PC-3 (cell line): ENCODE data around the gene CABP7. TPM values are rescaled to one million over a fixed set of nuclear protein-coding genes. Genes with fewer than 3 reads are reported as not detected.
A peak's percentile ranks its signal among the peaks of the same experiment; 100 is the strongest.

ENCODE experiments used
- ATAC-seq: fragments of 200-7000 bp; cut with Tn5 transposase; 2 replicates; pipeline ENCODE4 v1.9.1; 2020; ENCODE audit warnings: mild to moderate bottlenecking, moderate library complexity
- BruUV-seq: library from RNA; stranded (reverse); fragments of 400-500 nt; replicated peaks from 2 replicates; lab custom pipeline; 2021; lab: Mats Ljungman, UMichigan
- CTCF ChIA-PET: fragments of 300-600 bp; sonication (Branson Sonifier 250); formaldehyde crosslinking; loops from one replicate; lab custom pipeline; 2022; ENCODE audit warnings: antibody characterized with exemption; lab: Charles Lee
- POLR2A ChIA-PET: fragments of 300-600 bp; sonication (Branson Sonifier 250); formaldehyde crosslinking; loops from one replicate; lab custom pipeline; 2022; ENCODE audit warnings: antibody characterized with exemption; ENCODE audit not compliant: unreplicated experiment; lab: Charles Lee
- DNase-seq: peaks from one replicate; pipeline ENCODE4 v3.0.0-alpha.2; 2015
- H2AFZ ChIP-seq: fragments of 300-600 bp; sonication (generic); 2 replicates; pipeline ENCODE4 v1.6.0; 2016; ENCODE audit warnings: antibody characterized with exemption, low read length
- H3F3A ChIP-seq: fragments of 300-600 bp; sonication (generic); one replicate; pipeline ENCODE4 v1.6.0; 2017; ENCODE audit warnings: antibody characterized with exemption, low read length, control low read depth, mild to moderate bottlenecking; ENCODE audit not compliant: unreplicated experiment
- H3K27ac ChIP-seq: fragments of 300-600 bp; sonication (generic); 2 replicates; pipeline ENCODE4 v1.5.1; 2016; ENCODE audit warnings: mild to moderate bottlenecking, low read length
- H3K27me3 ChIP-seq: fragments of 300-600 bp; sonication (generic); 2 replicates; pipeline ENCODE4 v1.6.1; 2016; ENCODE audit warnings: low read length, mixed read lengths
- H3K36me3 ChIP-seq: fragments of 300-600 bp; sonication (generic); 2 replicates; pipeline ENCODE4 v1.6.1; 2016; ENCODE audit warnings: low read depth, mixed run types, low read length, mixed read lengths
- H3K4me1 ChIP-seq: fragments of 300-600 bp; sonication (generic); 2 replicates; pipeline ENCODE4 v1.5.1; 2016; ENCODE audit warnings: low read length; ENCODE audit not compliant: insufficient read depth
- H3K4me2 ChIP-seq: fragments of 300-600 bp; sonication (generic); 2 replicates; pipeline ENCODE4 v1.6.0; 2016; ENCODE audit warnings: low read length
- H3K4me3 ChIP-seq: fragments of 300-600 bp; sonication (generic); 2 replicates; pipeline ENCODE4 v1.5.1; 2016; ENCODE audit warnings: mild to moderate bottlenecking, low read length, mixed read lengths
- H3K79me2 ChIP-seq: fragments of 300-600 bp; sonication (generic); 2 replicates; pipeline ENCODE4 v1.6.1; 2017; ENCODE audit warnings: low read length, mixed read lengths
- H3K9ac ChIP-seq: fragments of 300-600 bp; sonication (generic); 2 replicates; pipeline ENCODE4 v1.6.0; 2016; ENCODE audit warnings: mild to moderate bottlenecking, low read length
- H3K9me2 ChIP-seq: fragments of 300-600 bp; sonication (generic); replicated peaks from 2 replicates; pipeline ENCODE4 v1.6.1; 2016; ENCODE audit warnings: mixed run types, low read length, mixed read lengths
- H3K9me3 ChIP-seq: fragments of 300-600 bp; sonication (generic); 2 replicates; pipeline ENCODE4 v1.6.1; 2016; ENCODE audit warnings: low read length, mixed read lengths
- H4K20me1 ChIP-seq: fragments of 300-600 bp; sonication (generic); 2 replicates; pipeline ENCODE4 v1.6.1; 2016; ENCODE audit warnings: low read length, mixed read lengths
- EZH2 ChIP-seq: fragments of 300-600 bp; sonication (generic); IDR thresholded peaks from one replicate; pipeline ENCODE4 v1.6.1; 2017; ENCODE audit warnings: antibody characterized with exemption, mild to moderate bottlenecking, low read length; ENCODE audit not compliant: unreplicated experiment
- EZH2phosphoT487 ChIP-seq: fragments of 300-600 bp; sonication (generic); IDR thresholded peaks from 2 replicates; pipeline ENCODE4 v1.6.1; 2018; ENCODE audit warnings: mild to moderate bottlenecking, antibody characterized with exemption, low read length, borderline replicate concordance
- intact Hi-C: fragments of 100-400 bp; cut with micrococcal nuclease; formaldehyde crosslinking; loops from 2 replicates; pipeline ENCODE4 v1.9.0; 2023
- total RNA-seq: library from RNA; depleted of rRNA; stranded (reverse); fragments of >200 nt; gene quantifications from 2 replicates; pipeline ENCODE4 v1.2.3, GENCODE V29; 2014; rRNA removed
- TF ChIP-seq, protein P1 (sequence below): fragments of 300-600 bp; sonication (generic); conservative IDR thresholded peaks from 2 replicates; pipeline ENCODE4 v1.5.1; 2017; ENCODE audit warnings: antibody characterized with exemption, low read depth, mild to moderate bottlenecking, low read length

Gene CABP7
- total RNA-seq, 1 experiment from 2014 or later, result 0.87 TPM

DNA sequence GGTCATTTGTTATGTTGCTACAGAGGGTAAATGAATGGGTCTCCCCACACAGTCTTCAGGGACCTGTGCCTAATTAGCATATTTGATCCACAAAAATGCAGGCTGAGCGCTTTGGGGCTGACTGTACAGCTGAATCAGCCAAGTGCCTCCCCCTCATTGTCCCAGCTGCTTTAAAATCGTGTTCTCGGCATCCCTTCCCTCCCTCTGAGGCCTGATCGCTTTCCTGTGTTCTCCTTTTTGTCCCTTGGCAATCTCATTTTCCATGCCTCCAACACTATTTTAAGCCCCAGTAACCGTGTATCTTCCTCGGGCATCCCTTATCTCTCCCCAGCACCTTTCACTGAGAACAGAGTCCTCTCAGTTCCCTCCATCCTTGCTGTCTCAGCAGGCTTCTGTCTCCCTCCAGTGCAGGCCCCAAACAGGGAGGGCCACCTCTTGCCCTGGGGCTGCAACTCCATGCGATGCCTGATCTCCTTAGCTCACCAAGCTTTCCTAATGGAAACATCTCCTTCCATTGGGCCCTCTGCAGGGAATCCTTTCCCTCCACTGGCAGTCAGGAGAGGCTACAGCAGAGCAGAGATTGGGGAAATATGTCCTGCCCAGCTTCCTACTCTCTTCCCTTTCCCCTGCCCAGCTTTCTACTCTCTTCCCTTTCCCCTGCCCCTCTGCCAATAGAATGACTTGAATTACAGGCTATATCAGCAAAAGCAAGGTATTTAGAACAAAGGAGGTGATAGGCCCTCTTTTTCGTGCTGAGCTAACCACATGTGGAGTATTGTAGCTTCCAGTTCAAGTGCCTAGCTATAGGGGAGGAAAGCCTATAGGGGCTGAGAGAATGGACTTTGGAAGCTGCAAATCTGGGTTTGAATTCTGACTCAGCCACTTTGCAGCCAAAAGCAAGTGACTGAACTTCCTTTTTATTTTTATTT lies 61.2 kb downstream of the CABP7 start:
- peak; percentile 80 for DNase-seq
- ATAC-seq, result peak; percentile 69
- Histone ChIP-seq H3K79me2 (no peaks in the 10 kb centered on the region), H2AFZ (peak overlapping the region; percentile 69), H4K20me1 (no peaks in the 10 kb centered on the region), H3K4me2 (peak overlapping the region; percentile 50), H3K27ac (peak overlapping the region; percentile 64), H3K27me3 (no peaks in the 10 kb centered on the region), H3K9me2 (no peaks in the 10 kb centered on the region), H3K9ac (peak overlapping the region; percentile 9; the same call in 1 of the 2 replicates), H3K36me3 (no peaks in the 10 kb centered on the region), H3F3A (no peaks in the 10 kb centered on the region), H3K4me1 (peaks cover 39% of the 10 kb centered on the region), H3K4me3 (no peak overlapping the region), H3K9me3 (no peaks in the 10 kb centered on the region)
- TF ChIP-seq EZH2 (no peak), EZH2phosphoT487 (no peak)
- TF ChIP-seq, protein P1, sequence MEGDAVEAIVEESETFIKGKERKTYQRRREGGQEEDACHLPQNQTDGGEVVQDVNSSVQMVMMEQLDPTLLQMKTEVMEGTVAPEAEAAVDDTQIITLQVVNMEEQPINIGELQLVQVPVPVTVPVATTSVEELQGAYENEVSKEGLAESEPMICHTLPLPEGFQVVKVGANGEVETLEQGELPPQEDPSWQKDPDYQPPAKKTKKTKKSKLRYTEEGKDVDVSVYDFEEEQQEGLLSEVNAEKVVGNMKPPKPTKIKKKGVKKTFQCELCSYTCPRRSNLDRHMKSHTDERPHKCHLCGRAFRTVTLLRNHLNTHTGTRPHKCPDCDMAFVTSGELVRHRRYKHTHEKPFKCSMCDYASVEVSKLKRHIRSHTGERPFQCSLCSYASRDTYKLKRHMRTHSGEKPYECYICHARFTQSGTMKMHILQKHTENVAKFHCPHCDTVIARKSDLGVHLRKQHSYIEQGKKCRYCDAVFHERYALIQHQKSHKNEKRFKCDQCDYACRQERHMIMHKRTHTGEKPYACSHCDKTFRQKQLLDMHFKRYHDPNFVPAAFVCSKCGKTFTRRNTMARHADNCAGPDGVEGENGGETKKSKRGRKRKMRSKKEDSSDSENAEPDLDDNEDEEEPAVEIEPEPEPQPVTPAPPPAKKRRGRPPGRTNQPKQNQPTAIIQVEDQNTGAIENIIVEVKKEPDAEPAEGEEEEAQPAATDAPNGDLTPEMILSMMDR, result no peak
- POLR2A ChIA-PET, result no interaction called here
- CTCF ChIA-PET, result interaction anchor here (0.5 to 1.0 kb wide), 2 partner anchors 8 to 18 kb away, joined by 3 to 5 read pairs; no protein-coding TSS in a partner anchor
- intact Hi-C loops, result no loop called here
- BruUV-seq, result no TSS peak

Other genes with a start within 250 kb of the CABP7 start
- gene NEFH, start 239.8 kb upstream of the CABP7 start, total RNA-seq, result 0.29 TPM in 1 of 2 replicates, not detected in the other
- gene THOC5, start 166.2 kb upstream of the CABP7 start, total RNA-seq, result 32.8 and 33.9 TPM in 2 replicates
- 68.8 and 75.4 TPM in 2 replicates for gene NIPSNAP1, start 138.9 kb upstream of the CABP7 start, total RNA-seq
- gene NF2, start 116.4 kb upstream of the CABP7 start, total RNA-seq, result 113 and 154 TPM in 2 replicates
- 24.2 and 37.7 TPM in 2 replicates for gene ZMAT5, start 47.0 kb downstream of the CABP7 start, total RNA-seq
- 116 and 196 TPM in 2 replicates for gene UQCR10, start 47.4 kb downstream of the CABP7 start, total RNA-seq
- gene ASCC2, start 118.3 kb downstream of the CABP7 start, total RNA-seq, result 37.0 and 49.6 TPM in 2 replicates
- 12.1 and 17.3 TPM in 2 replicates for gene MTMR3, start 163.2 kb downstream of the CABP7 start, total RNA-seq